Suprapubic skin (tissue), 4 donors: Measurements from ENCODE around the gene MMUT.

ENCODE experiments used
- CTCF ChIP-seq, 2 donors: fragments of 200-600 bp in 1 of 2; fragments of 450-650 bp in 1 of 2; sonication (generic) in 1 of 2; IDR thresholded peaks; one replicate each; pipeline ENCODE4 v1.5.1; 2016 to 2019; ENCODE audit warnings: antibody characterized with exemption in 2 of 2, mild to moderate bottlenecking in 1 of 2, moderate library complexity in 1 of 2
- POLR2A ChIP-seq, 2 donors: fragments of 450-650 bp; IDR thresholded peaks; one replicate each; pipeline ENCODE4 v1.6.1; 2017; ENCODE audit warnings: antibody characterized with exemption in 2 of 2, mild to moderate bottlenecking in 2 of 2, moderate library complexity in 2 of 2
- POLR2AphosphoS5 ChIP-seq, 3 donors: sonication (generic); formaldehyde crosslinking; IDR thresholded peaks; one replicate each; pipeline ENCODE4 v1.6.1; 2017; ENCODE audit warnings: antibody characterized with exemption in 3 of 3

- no peak for TF ChIP-seq CTCF (IDR thresholded peaks at IDR 0.05)
- TF ChIP-seq POLR2A (IDR thresholded peaks at IDR 0.05), result no peak
- no peak for TF ChIP-seq POLR2AphosphoS5 (IDR thresholded peaks at IDR 0.05)
Measured at GRCh38 chr6:49490633-49491032, 27.6 kb upstream of the MMUT start.
